Ishikawa (cell line): ENCODE results near the gene ZSWIM4.

Source experiments
- CEBPB ChIP-seq: IDR thresholded peaks from 2 replicates; pipeline ENCODE4 v1.6.1; 2012
- EP300 ChIP-seq: IDR thresholded peaks from 2 replicates; pipeline ENCODE4 v1.6.1; 2012; ENCODE audit warnings: borderline replicate concordance
- MAX ChIP-seq: IDR thresholded peaks from 2 replicates; pipeline ENCODE4 v1.6.1; 2012
- RAD21 ChIP-seq: IDR thresholded peaks from 2 replicates; pipeline ENCODE4 v1.6.1; 2012; ENCODE audit warnings: low read depth
- REST ChIP-seq: IDR thresholded peaks from 2 replicates; pipeline ENCODE4 v1.6.1; 2012; ENCODE audit warnings: low read depth, mild to moderate bottlenecking
- TCF12 ChIP-seq: IDR thresholded peaks from 2 replicates; pipeline ENCODE4 v1.6.1; 2012; ENCODE audit warnings: low read depth
- ZBTB7A ChIP-seq: IDR thresholded peaks from 2 replicates; pipeline ENCODE4 v1.6.1; 2012; ENCODE audit warnings: low read depth

- peak; percentile 71; the same call in 1 of the 2 replicates for TF ChIP-seq EP300
- TF ChIP-seq RAD21: no peak
- TF ChIP-seq MAX: peak; percentile 17
- no peak for TF ChIP-seq REST
- peak; percentile 90 for TF ChIP-seq TCF12
- TF ChIP-seq ZBTB7A: peak; percentile 99
- peak; percentile 86 for TF ChIP-seq CEBPB
These were observed 51.5 kb downstream of the ZSWIM4 start for GRCh38 chr19:13846557-13847406.
